Activated CD8-positive, alpha-beta memory T cell treated with anti-CD3 and anti-CD28 coated beads for 36 hours (primary cell): Measurements from ENCODE around the gene DPCD. TPM values are rescaled to one million over a fixed set of nuclear protein-coding genes. Genes with fewer than 3 reads are reported as not detected.
"Not testable (repeated sequence)": the region's sequence is repeated elsewhere in the genome, so short reads cannot be mapped to it uniquely, and the experiment has no call there.

Source experiments
- CTCF ChIA-PET: fragments of 350-600 bp; sonication (Branson Sonifier 250); formaldehyde crosslinking; loops from one replicate; lab custom pipeline; 2021; ENCODE audit warnings: antibody characterized with exemption; lab: Charles Lee
- POLR2A ChIA-PET: fragments of 350-600 bp; sonication (Branson Sonifier 250); formaldehyde crosslinking; loops from one replicate; lab custom pipeline; 2021; ENCODE audit warnings: antibody characterized with exemption; lab: Charles Lee
- total RNA-seq, 2 experiments: library from RNA; stranded (reverse); gene quantifications; one replicate each; pipeline ENCODE4 v1.2.3, GENCODE V29; 2021

DPCD gene
- total RNA-seq, 2 experiments from 2014 or later = 23.5 to 23.9 TPM

- ChIA-PET POLR2A (no interaction called here), CTCF (no interaction called here)
Measured at GRCh38 chr10:101631821-101632475, 43.8 kb downstream of the DPCD start.

GRCh38 chr10:101633510-101633909 lies 45.4 kb downstream of the DPCD start:
- CTCF ChIA-PET, POLR2A ChIA-PET: not testable (repeated sequence)

- POLR2A ChIA-PET = no interaction called here
Measured at GRCh38 chr10:101639141-101639900, 51.2 kb downstream of the DPCD start.

GRCh38 chr10:101643546-101643945 lies 55.4 kb downstream of the DPCD start:
- ChIA-PET CTCF (no interaction called here), POLR2A (no interaction called here)

More at GRCh38 chr10:101639141-101639900, 51.2 kb downstream of the DPCD start:
- CTCF ChIA-PET = interaction anchor here (0.5 kb wide), 1 partner anchor 336 kb away, joined by 3 read pairs; no protein-coding TSS in a partner anchor

- ChIA-PET POLR2A (no interaction called here), CTCF (no interaction called here)
Measured at GRCh38 chr10:101644002-101644401, 55.9 kb downstream of the DPCD start.

GRCh38 chr10:101645659-101646058 lies 57.5 kb downstream of the DPCD start:
- ChIA-PET POLR2A (no interaction called here), CTCF (no interaction called here)

- ChIA-PET POLR2A (no interaction called here), CTCF (interaction anchor here (1.1 kb wide), 1 partner anchor 135 kb away, joined by 3 read pairs; no protein-coding TSS in a partner anchor)
Measured at GRCh38 chr10:101646364-101646763, 58.2 kb downstream of the DPCD start.

- CTCF ChIA-PET = interaction anchor here (1.1 kb wide), 1 partner anchor 134 kb away, joined by 3 read pairs; no protein-coding TSS in a partner anchor
Measured at GRCh38 chr10:101647255-101647654, 59.1 kb downstream of the DPCD start.

GRCh38 chr10:101649525-101650085 lies 61.5 kb downstream of the DPCD start:
- POLR2A ChIA-PET = interaction anchor here (0.6 kb wide), 1 partner anchor 50 kb away, joined by 14 read pairs; no protein-coding TSS in a partner anchor
- CTCF ChIA-PET = interaction anchor here (1.0 to 1.4 kb wide), 2 partner anchors 11 to 434 kb away, joined by 3 read pairs; no protein-coding TSS in a partner anchor

More at GRCh38 chr10:101647255-101647654, 59.1 kb downstream of the DPCD start:
- POLR2A ChIA-PET = no interaction called here

- ChIA-PET POLR2A (no interaction called here), CTCF (interaction anchor here (0.6 to 1.4 kb wide), 2 partner anchors 137 to 435 kb away, joined by 3 read pairs; no protein-coding TSS in a partner anchor)
Measured at GRCh38 chr10:101650863-101651262, 62.7 kb downstream of the DPCD start.

- POLR2A ChIA-PET = no interaction called here
- CTCF ChIA-PET = no interaction called here
Measured at GRCh38 chr10:101651336-101651735, 63.2 kb downstream of the DPCD start.

- ChIA-PET CTCF (no interaction called here), POLR2A (no interaction called here)
Measured at GRCh38 chr10:101653536-101653935, 65.4 kb downstream of the DPCD start.

- ChIA-PET POLR2A (no interaction called here), CTCF (no interaction called here)
Measured at GRCh38 chr10:101655570-101655969, 67.4 kb downstream of the DPCD start.

GRCh38 chr10:101656890-101657289 lies 68.8 kb downstream of the DPCD start:
- CTCF ChIA-PET = interaction anchor here (0.5 to 0.6 kb wide), 2 partner anchors 10 to 66 kb away, joined by 3 read pairs; no protein-coding TSS in a partner anchor
- POLR2A ChIA-PET = no interaction called here

GRCh38 chr10:101658975-101659374 lies 70.9 kb downstream of the DPCD start:
- CTCF ChIA-PET = no interaction called here

More at GRCh38 chr10:101658975-101659374, 70.9 kb downstream of the DPCD start:
- POLR2A ChIA-PET = no interaction called here

Other genes with a start within 250 kb of the DPCD start
- 10 to 100 TPM; 17.3 to 20.6 TPM for gene BTRC, start 234.2 kb upstream of the DPCD start, total RNA-seq
- 10 to 100 TPM; 33.5 to 34.5 TPM for gene POLL, start 64 bp upstream of the DPCD start, total RNA-seq
- gene FBXW4, start 106.8 kb downstream of the DPCD start, total RNA-seq = 10 to 100 TPM; 35.3 to 36.3 TPM
- not detected for gene FGF8, start 187.8 kb downstream of the DPCD start, total RNA-seq
- gene NPM3, start 195.1 kb downstream of the DPCD start, total RNA-seq = 100 to 1,000 TPM; 241 to 260 TPM
- gene OGA, start 230.1 kb downstream of the DPCD start, total RNA-seq = 10 to 100 TPM; 81.5 to 83.7 TPM